ENCODE data around the gene FNTB.
A peak's percentile ranks its signal among the peaks of the same experiment; 100 is the strongest.

FNTB gene

DNA sequence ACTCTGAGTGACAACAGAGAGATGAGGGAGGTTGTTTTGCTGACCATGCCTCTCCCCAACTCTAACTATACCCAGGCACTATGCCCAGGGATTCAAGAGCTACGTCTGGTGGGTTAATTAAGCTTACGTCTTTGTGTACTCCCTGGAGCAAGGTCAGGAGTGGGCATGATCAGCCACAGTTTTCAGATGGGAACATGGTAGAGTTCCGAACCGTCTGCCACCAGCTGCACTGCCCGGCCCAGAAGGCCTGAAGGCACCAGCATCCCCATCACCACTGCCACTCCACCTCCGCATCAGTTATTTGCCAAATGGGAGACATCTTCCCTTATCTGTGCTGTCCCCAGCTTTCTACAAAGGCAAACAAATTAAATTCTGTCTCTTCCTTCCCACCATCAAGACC, 33.0 kb upstream of the FNTB start:
- no peak for DNase-seq

- no peak for DNase-seq
Measured at GRCh38 chr14:64954491-64955240, 32.0 kb upstream of the FNTB start.

GRCh38 chr14:64955297-64955696, 31.4 kb upstream of the FNTB start:
- no peak for DNase-seq

DNA sequence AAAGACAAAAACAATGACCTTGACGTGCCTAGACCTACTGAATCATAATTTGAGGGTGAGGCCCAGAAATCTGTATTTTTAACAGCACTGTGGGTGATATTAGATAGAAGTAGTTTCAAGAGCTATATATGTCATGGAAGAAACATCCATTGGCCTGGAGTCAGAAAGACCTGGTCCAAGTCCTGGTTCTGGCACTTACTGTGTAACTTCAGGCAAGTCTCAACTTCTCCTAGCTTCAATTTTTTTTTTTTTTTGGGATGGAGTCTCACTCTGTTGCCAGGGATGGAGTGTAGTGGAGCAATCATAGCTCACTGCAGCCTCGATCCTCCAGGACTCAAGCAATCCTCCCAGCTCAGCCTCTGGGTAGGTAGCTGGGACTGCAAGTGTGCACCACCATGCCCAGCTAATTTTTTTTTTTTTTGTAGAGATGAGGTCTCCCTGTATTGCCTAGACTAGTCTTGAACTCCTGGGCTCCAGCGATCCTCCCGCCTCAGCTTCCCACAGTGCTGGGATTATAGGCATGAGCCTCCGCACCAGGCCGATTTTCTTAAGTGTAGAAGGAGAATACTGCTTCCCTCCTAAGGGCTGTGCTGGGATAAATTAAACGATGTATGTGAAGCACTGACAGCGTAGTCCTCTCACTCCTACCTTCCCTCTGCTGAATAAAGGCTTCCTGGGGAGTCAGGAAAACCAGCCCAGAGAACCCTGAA, 29.8 kb upstream of the FNTB start:
- DNase-seq = no peak

- DNase-seq = no peak
Measured at GRCh38 chr14:64958201-64958600, 28.5 kb upstream of the FNTB start.

DNA sequence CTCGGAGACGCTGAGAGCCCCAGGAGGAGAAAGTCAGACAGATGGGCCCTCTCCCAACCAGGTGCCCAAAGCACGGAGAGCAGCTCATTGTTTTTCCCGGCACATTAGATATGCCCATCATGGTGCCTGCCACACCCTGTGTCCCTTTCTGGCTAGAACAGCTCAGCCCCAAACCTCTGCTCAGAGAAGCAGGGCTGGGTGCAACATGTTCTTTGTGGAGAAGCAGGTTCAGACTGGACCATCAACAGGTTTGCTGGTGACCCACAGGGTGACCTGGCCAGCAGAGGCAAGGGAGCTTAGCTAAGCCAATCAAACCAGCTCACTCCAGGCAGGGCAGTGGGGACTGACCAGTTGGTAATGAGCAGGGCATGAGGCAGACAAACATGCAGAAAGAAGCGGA, 28.0 kb upstream of the FNTB start:
- no peak for DNase-seq

- no peak for DNase-seq
Measured at GRCh38 chr14:64960762-64961276, 25.9 kb upstream of the FNTB start.

DNA sequence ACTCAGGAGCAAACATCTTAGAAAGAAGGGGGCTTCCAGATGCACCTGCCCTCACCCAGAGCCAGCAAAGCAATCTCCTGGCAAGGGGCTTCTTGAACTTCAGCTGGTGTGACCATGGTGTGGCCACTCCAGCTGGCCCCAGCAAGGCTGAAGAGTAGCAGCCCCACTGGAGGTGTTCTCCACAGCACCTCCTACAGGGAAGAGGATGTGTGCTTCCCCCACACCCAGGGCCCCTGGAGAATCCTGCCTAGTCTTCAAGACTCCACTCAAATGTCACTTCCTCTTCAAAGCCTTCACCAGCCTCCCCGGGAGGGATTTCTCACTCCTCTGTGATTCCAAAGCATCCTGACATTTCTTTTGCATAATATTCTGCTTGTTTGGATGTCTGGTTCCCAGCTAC, 23.1 kb upstream of the FNTB start:
- DNase-seq = no peak

GRCh38 chr14:64965356-64966000, 21.2 kb upstream of the FNTB start:
- DNase-seq = no peak

GRCh38 chr14:64966976-64967375, 19.7 kb upstream of the FNTB start:
- DNase-seq = no peak

GRCh38 chr14:64968167-64968566, 18.5 kb upstream of the FNTB start:
- DNase-seq = no peak

DNA sequence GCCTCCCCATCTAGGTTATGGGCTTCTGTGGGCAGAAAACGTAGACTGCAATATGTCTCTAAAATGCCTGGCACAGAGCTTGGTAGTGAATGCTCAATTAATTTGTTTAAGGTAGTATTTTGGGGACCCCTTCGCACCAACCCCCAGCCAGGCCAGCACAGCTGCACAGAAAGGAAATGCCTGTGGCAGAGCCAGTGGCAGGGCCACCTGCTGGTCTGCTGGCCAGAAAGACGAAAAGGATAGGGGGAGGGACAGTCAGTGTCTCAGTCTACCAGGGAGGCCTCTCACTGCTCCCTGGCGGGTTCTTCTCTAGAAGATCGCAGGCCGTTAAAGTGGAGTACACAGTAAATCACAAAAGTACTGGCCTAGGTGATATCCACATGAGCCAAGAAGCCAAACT, 18.0 kb upstream of the FNTB start:
- DNase-seq = no peak

- no peak for DNase-seq
Measured at GRCh38 chr14:64970041-64970440, 16.7 kb upstream of the FNTB start.

DNA sequence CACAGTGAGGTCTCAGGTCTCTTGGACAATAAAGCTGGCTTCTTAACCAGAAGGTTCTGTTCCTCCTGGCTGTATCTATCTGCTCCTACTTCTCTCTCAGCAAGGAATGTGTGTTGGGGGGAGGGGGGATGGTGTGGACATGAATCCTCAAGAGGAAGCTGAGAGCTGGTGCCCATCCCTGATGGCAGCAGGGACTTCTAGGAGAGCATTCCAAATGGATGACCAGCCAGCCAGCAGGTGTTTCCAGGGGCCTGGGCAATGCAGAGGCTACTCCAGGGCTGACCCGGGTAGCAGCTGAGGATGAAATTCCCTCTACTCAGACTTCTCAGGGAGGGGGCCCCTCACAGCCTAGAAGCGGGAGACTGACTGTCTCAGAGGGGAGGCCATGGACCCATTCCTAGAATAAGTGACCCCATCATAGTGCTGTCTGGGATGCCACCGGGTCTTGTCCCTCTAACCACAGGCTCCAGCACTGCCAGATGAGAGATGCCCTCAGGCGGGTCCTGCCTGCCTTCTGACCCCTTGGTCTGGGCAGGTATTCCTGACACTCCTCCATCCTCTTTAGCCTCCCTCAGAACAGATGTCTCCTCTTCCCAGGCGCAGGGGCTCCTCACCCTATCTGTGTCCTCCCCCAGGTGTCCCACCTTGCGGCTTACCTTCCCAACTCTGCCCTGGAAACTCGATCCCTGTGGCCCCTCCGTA, 15.8 kb upstream of the FNTB start:
- no peak for DNase-seq

- DNase-seq = no peak
Measured at GRCh38 chr14:64971491-64971942, 15.2 kb upstream of the FNTB start.

GRCh38 chr14:64971943-64972791, 14.5 kb upstream of the FNTB start, which contains the start of gene RAB15:
RAB15 (minus strand) TSS chr14:64972336; CDS start chr14:64972076, 260 bp downstream.
- peak; percentile 17 for DNase-seq

DNA sequence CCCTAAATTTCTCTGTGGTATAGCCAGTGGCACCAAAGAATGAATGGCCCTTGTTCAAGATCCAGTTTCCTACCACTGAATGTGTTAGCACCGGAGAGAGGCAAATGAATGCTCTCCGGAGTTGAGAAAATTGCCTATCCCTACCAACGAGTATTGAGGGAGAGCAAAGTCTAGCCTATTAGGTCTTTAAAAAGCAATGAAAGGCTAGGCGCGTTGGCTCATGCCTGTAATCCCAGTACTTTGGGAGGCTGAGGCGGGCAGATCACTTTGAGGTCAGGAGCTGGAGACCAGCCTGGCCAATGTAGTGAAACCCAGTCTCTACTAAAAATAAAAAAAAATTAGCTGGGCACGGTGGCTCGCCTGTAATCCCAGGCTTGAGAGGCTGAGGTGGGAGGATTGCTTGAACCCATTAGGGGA, 13.7 kb upstream of the FNTB start:
- no peak for DNase-seq

- no peak for DNase-seq
Measured at GRCh38 chr14:64973826-64974225, 12.9 kb upstream of the FNTB start.

GRCh38 chr14:64974563-64974962, 12.1 kb upstream of the FNTB start:
- no peak for DNase-seq

DNA sequence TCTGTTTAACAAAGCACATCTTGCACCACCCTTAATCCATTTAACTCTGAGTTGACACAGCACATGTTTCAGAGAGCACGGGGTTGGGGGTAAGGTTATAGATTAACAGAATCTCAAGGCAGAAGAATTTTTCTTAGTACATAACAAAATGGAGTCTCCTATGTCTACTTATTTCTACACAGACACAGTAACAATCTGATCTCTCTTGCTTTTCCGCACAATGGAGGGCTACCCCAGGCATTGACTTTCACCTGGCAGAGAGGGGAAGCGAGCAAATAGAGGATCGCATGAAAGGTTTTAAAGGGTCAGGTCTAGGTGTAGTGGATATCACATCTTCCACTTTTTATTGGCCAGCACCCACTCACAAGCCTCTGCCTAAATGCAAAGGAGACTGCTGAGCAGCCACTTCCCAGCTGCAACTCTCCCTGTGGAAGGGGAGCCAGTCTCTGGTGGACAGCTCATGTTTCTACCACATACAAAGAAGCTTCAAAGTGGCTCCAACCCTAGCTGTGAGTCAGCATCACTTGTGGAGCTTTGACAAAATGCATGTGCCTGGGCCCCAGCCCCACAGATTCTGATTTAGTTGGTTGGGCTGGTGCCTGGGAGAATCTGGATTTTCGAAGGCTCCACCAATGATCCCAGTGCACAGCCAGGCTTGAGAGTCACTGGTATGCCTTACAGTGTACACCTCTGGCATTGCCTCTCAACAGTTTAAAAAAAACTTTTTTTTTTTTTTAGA, 7.2 kb upstream of the FNTB start:
- DNase-seq = no peak

Measured in T1000 (cell line).